Measurements from ENCODE around the gene STAB2.
"Not testable (repeated sequence)": the region's sequence is repeated elsewhere in the genome, so short reads cannot be mapped to it uniquely, and the experiment has no call there.

The STAB2 gene

DNA sequence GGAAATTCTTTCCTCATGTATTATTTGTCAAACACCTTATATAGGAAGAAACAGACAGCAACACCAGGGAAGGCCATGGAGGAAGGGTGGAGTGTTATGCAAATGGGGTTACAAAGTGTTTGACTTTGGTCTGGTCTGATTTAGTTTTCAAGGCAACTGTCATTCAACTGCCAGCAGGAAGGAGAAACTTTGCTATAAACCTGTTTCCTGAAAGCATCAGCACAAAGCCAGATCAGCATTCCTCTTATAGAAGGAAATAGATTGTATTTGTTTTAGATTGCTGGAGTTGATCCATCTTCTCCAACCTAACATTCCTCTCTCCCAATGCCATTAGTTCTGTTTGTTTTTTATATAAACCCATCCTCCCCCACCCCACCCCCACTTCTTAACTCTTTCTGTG is 65.7 kb downstream of the STAB2 start:
- Histone ChIP-seq H3K27ac (ENCODE audit: low read depth, low read length) (no peak overlapping the region), H3K9ac (ENCODE audit: low read length) (no peak overlapping the region), H3K4me3 (ENCODE audit: low read depth, low read length) (no peak overlapping the region), H3K36me3 (ENCODE audit: control insufficient read depth, insufficient read depth, low read length) (no peaks in the 10 kb centered on the region), H3K27me3 (ENCODE audit: control insufficient read depth, insufficient read depth, low read length) (no peaks in the 10 kb centered on the region), H3K4me1 (ENCODE audit: control insufficient read depth, insufficient read depth, low read length) (no peaks in the 10 kb centered on the region; the same call in 1 of the 2 replicates), H3K9me3 (ENCODE audit: control insufficient read depth, insufficient read depth, low read depth, low read length) (no peaks in the 10 kb centered on the region)

DNA sequence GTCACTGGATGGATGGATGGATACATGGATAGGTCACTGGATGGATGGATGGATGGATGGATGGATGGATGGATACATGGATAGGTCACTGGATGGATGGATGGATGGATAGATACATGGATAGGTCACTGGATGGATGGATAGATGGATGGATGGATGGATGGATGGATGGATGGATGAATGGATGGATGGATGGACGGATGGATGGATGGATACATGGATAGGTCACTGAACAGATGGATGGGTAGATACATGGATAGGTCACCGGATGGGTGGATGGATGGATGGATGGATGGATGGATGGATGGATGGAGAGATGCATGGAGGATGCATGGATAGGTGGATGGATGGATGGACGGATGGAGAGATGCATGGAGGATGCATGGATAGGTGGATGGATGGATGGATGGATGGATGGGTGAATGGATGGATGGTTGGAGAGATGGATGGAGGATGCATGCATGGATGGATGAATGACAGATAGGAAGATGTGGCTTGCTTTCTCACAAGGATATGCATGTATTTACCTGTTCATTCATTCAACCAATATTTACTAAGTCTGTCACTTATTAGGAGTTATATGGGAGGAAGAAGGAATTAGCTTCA is 66.6 kb downstream of the STAB2 start:
- H3K36me3 ChIP-seq (ENCODE audit: control insufficient read depth, insufficient read depth, low read length); H3K27ac ChIP-seq (ENCODE audit: low read depth, low read length); H3K9ac ChIP-seq (ENCODE audit: low read length): not testable (repeated sequence)

DNA sequence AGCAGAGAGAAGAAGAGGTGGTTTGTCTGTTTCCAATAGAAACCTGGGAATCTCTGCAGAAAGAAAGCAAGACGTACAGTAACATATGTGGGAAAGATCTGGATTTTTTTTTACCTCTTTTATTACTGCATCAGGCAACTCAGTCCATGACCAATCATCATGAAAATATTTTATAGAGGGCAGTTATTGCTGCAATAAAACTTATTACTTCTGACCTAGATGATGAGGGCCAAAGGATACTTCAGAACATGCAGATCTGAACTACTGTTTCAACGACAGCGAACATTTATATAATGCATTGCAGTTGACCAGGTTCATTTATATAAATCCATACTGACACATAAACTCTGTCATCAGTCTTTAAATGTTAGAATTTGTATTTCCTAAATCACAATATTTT is 67.7 kb downstream of the STAB2 start:
- Histone ChIP-seq H3K27me3 (ENCODE audit: control insufficient read depth, insufficient read depth, low read length) (0 out of 2 replicates have a peak, but pooled peaks cover 3% of the 10 kb centered on the region), H3K9me3 (ENCODE audit: control insufficient read depth, insufficient read depth, low read depth, low read length) (no peaks in the 10 kb centered on the region), H3K9ac (ENCODE audit: low read length) (no peak overlapping the region), H3K4me1 (ENCODE audit: control insufficient read depth, insufficient read depth, low read length) (no peaks in the 10 kb centered on the region; the same call in 1 of the 2 replicates), H3K4me3 (ENCODE audit: low read depth, low read length) (no peak overlapping the region), H3K36me3 (ENCODE audit: control insufficient read depth, insufficient read depth, low read length) (no peaks in the 10 kb centered on the region), H3K27ac (ENCODE audit: low read depth, low read length) (no peak overlapping the region)

More for the DNA sequence above, 66.6 kb downstream of the STAB2 start:
- H3K27me3 ChIP-seq (ENCODE audit: control insufficient read depth, insufficient read depth, low read length); H3K4me1 ChIP-seq (ENCODE audit: control insufficient read depth, insufficient read depth, low read length); H3K9me3 ChIP-seq (ENCODE audit: control insufficient read depth, insufficient read depth, low read depth, low read length); H3K4me3 ChIP-seq (ENCODE audit: low read depth, low read length): not testable (repeated sequence)

DNA sequence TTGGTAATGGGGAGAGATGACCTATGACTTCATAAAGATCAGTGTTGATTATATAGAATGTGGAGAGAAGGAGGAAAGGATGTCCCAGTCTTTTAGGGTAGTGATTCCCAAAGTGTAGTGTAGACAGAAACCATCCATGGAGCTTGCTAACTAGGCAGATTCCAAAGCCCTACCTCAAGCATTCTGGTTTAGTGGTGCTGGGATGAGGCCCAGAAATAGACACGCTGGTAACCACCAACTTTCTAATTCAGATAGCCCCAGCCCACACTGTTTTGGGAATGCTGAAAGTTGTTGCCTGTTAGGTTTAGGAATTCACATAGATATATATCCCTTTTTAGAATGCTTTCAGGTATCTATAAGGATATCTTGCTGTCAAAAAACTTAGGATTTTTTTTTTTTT is 69.2 kb downstream of the STAB2 start:
- Histone ChIP-seq H3K4me1 (ENCODE audit: control insufficient read depth, insufficient read depth, low read length) (no peaks in the 10 kb centered on the region; the same call in 1 of the 2 replicates), H3K4me3 (ENCODE audit: low read depth, low read length) (no peak overlapping the region), H3K27ac (ENCODE audit: low read depth, low read length) (no peak overlapping the region), H3K9ac (ENCODE audit: low read length) (no peak overlapping the region), H3K36me3 (ENCODE audit: control insufficient read depth, insufficient read depth, low read length) (no peaks in the 10 kb centered on the region), H3K9me3 (ENCODE audit: control insufficient read depth, insufficient read depth, low read depth, low read length) (no peaks in the 10 kb centered on the region), H3K27me3 (ENCODE audit: control insufficient read depth, insufficient read depth, low read length) (peaks cover 5% of the 10 kb centered on the region; the same call in 1 of the 2 replicates)

DNA sequence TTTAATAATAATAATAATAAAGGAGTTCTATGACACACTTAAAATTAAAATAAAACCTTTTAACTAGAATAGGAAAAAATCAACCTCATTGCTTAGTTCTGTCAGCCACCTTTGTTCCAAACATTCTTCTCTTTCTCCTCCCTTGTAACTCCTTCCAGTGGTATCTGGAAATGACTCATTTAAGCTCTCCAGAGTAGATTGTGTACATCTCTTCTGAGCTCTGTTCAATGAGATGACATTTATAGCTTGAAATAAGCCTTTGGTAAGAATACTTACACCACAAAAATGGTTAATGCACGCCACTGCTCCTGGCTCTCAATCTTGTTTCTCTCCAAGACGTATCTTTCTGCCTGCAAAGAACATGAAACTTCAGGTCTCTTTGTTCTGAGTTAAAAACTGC is 70.3 kb downstream of the STAB2 start:
- Histone ChIP-seq H3K9ac (ENCODE audit: low read length) (no peak overlapping the region), H3K9me3 (ENCODE audit: control insufficient read depth, insufficient read depth, low read depth, low read length) (no peaks in the 10 kb centered on the region), H3K27me3 (ENCODE audit: control insufficient read depth, insufficient read depth, low read length) (peaks cover 6% of the 10 kb centered on the region; the same call in 1 of the 2 replicates), H3K4me3 (ENCODE audit: low read depth, low read length) (no peak overlapping the region), H3K36me3 (ENCODE audit: control insufficient read depth, insufficient read depth, low read length) (no peaks in the 10 kb centered on the region), H3K4me1 (ENCODE audit: control insufficient read depth, insufficient read depth, low read length) (no peaks in the 10 kb centered on the region; the same call in 1 of the 2 replicates), H3K27ac (ENCODE audit: low read depth, low read length) (no peak overlapping the region)

DNA sequence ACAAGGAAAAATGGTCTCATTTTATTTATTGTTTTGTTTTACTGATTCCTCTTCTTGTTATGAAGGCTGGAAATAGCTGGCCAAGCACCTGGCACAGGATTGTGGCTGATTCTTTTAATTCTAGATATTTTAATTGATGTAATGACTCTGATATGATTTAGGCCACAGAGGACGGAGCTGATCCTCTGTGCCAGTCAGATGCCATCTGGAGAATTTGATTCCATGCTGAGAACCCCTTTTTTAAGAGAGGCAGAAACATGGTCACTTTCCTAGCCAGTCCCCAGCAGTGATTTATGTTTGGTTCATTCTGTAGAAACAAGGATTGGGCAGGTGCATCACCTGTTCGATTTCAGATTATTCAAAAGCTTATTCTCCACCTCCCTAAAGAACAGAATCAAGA is 77.6 kb downstream of the STAB2 start:
- Histone ChIP-seq H3K36me3 (ENCODE audit: control insufficient read depth, insufficient read depth, low read length) (no peaks in the 10 kb centered on the region), H3K4me1 (ENCODE audit: control insufficient read depth, insufficient read depth, low read length) (peaks cover 10% of the 10 kb centered on the region; the same call in 1 of the 2 replicates), H3K9me3 (ENCODE audit: control insufficient read depth, insufficient read depth, low read depth, low read length) (no peaks in the 10 kb centered on the region), H3K9ac (ENCODE audit: low read length) (no peak overlapping the region), H3K4me3 (ENCODE audit: low read depth, low read length) (no peak overlapping the region), H3K27ac (ENCODE audit: low read depth, low read length) (no peak overlapping the region), H3K27me3 (ENCODE audit: control insufficient read depth, insufficient read depth, low read length) (peaks cover 8% of the 10 kb centered on the region; the same call in 1 of the 2 replicates)

DNA sequence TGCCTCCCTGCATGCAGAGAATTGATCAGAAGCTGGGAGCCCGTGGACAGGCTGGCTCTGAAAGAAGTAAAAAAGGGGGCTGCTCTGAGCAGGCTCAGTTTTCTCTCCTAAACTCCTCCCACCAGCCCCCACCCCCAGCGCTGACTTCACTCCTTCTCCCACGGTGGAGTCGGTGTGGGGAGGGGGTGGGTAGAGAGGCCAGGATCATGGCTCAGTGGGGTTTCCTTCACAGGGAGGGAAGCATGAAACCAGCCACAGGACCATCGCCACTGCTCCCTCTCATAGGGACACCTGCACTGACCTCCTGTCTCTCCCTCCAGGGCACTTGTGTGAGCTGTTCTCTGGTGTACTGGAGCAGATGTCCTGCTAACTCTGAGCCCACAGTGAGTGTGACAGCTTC is 78.9 kb downstream of the STAB2 start:
- 0 out of 2 replicates have a peak, but pooled peaks cover 5% of the 10 kb centered on the region for H3K27me3 ChIP-seq (ENCODE audit: control insufficient read depth, insufficient read depth, low read length)

DNA sequence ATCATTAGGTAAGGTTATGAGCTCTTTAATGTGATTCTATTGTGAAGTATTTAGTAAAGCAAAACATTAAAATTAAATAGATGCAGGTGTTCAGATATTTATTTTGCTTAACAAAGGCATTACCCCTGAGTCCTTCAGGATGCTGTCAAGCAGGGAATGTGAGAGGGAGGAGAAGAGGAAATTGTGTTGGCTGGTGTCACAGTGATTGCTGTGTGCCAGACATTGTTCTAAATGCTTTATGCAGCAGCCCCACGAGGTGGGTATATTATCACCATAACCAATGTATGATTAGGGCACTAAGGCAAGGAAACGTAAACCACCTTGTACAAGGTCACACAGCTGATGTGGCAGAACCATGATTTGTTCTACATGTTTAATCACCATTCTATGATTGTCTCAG is 80.1 kb downstream of the STAB2 start:
- Histone ChIP-seq H3K4me1 (ENCODE audit: control insufficient read depth, insufficient read depth, low read length) (peaks cover 21% of the 10 kb centered on the region; the same call in 1 of the 2 replicates), H3K4me3 (ENCODE audit: low read depth, low read length) (no peak overlapping the region), H3K9me3 (ENCODE audit: control insufficient read depth, insufficient read depth, low read depth, low read length) (no peaks in the 10 kb centered on the region), H3K27me3 (ENCODE audit: control insufficient read depth, insufficient read depth, low read length) (0 out of 2 replicates have a peak, but pooled peaks cover 5% of the 10 kb centered on the region), H3K27ac (ENCODE audit: low read depth, low read length) (no peak overlapping the region), H3K36me3 (ENCODE audit: control insufficient read depth, insufficient read depth, low read length) (no peaks in the 10 kb centered on the region), H3K9ac (ENCODE audit: low read length) (no peak overlapping the region)

More for the DNA sequence above, 78.9 kb downstream of the STAB2 start:
- no peak overlapping the region for H3K9ac ChIP-seq (ENCODE audit: low read length)
- peaks cover 21% of the 10 kb centered on the region; the same call in 1 of the 2 replicates for H3K4me1 ChIP-seq (ENCODE audit: control insufficient read depth, insufficient read depth, low read length)
- H3K27ac ChIP-seq (ENCODE audit: low read depth, low read length) = no peak overlapping the region
- H3K4me3 ChIP-seq (ENCODE audit: low read depth, low read length) = no peak overlapping the region
- H3K36me3 ChIP-seq (ENCODE audit: control insufficient read depth, insufficient read depth, low read length) = no peaks in the 10 kb centered on the region
- H3K9me3 ChIP-seq (ENCODE audit: control insufficient read depth, insufficient read depth, low read depth, low read length) = no peaks in the 10 kb centered on the region

DNA sequence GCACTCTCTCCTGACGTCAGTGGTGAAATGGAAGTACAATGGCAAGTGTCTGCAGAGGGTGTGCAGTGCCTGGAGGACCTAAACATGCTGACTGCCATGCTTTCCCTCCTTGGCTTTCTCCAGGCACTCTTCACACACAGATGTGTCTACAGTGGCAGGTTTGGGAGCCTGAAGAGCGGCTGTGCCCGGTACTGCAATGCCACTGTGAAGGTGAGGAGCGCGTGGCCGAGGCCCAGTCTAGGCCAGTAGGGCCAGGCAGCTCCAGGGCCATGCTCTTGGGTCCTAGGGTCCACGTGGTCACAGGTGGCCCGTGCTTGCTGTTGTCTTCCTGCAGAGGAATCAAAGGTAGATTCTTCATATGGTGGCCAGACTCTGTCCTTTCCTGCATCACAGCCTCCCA is 81.4 kb downstream of the STAB2 start:
- Histone ChIP-seq H3K36me3 (ENCODE audit: control insufficient read depth, insufficient read depth, low read length) (no peaks in the 10 kb centered on the region), H3K27ac (ENCODE audit: low read depth, low read length) (no peak overlapping the region), H3K4me1 (ENCODE audit: control insufficient read depth, insufficient read depth, low read length) (peaks cover 21% of the 10 kb centered on the region; the same call in 1 of the 2 replicates), H3K9ac (ENCODE audit: low read length) (no peak overlapping the region), H3K27me3 (ENCODE audit: control insufficient read depth, insufficient read depth, low read length) (0 out of 2 replicates have a peak, but pooled peaks cover 3% of the 10 kb centered on the region), H3K9me3 (ENCODE audit: control insufficient read depth, insufficient read depth, low read depth, low read length) (no peaks in the 10 kb centered on the region), H3K4me3 (ENCODE audit: low read depth, low read length) (no peak overlapping the region)

DNA sequence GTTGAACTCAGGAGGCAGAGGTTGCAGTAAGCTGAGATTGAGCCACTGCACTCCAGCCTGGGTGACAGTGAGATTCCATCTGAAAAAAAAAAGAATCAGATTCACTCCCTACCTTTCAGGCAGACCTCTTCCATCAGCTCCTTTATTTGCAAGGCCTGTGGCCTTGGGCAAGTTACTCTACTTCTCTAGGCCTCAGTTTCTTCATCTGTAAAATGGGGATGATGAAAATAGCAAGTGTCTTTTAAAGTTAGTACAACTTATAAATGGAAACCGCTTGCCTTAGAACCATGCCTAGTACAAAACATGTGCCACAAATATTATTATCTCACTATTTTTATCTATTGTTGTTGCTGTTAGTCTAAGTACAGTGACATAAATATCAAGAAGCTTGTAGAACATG is 84.3 kb downstream of the STAB2 start:
- H3K27ac ChIP-seq (ENCODE audit: low read depth, low read length) = no peak overlapping the region

DNA sequence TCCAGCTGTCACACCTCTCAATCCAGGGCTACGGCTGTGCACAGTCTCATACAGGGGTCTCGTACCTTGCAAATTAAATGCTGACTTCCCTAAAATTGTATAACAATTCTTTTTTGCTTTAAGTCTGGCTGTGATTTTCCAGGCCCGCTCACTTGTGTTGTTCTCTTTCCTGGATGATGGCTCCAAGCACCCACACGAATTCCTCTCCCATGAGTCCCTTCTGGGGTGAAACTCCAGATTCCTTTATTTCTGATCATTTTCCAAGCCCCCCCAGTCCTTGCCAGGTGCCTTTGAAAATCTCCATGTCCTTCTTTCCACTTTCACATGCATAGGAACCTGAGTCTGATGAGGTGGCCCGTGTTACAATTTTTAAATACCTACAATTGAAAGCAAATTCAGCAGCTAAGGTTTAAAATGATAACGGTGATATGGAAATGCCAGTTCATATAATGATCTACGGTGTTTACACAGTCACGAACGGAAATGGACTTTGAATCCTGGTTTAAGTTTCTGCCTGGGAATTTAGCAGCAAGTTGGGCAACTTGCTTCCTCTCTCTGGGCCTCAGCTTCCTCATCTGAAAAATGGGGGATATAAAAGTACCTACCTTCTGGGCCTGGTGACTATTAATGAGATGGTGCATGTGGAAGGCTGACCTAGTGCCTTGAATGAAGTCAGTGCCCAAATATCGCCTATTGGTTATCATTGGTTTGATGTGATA is 85.5 kb downstream of the STAB2 start:
- Histone ChIP-seq H3K36me3 (ENCODE audit: control insufficient read depth, insufficient read depth, low read length) (no peaks in the 10 kb centered on the region), H3K4me3 (ENCODE audit: low read depth, low read length) (no peak overlapping the region), H3K9me3 (ENCODE audit: control insufficient read depth, insufficient read depth, low read depth, low read length) (no peaks in the 10 kb centered on the region), H3K27ac (ENCODE audit: low read depth, low read length) (no peak overlapping the region), H3K9ac (ENCODE audit: low read length) (no peak overlapping the region), H3K27me3 (ENCODE audit: control insufficient read depth, insufficient read depth, low read length) (no peaks in the 10 kb centered on the region), H3K4me1 (ENCODE audit: control insufficient read depth, insufficient read depth, low read length) (peaks cover 15% of the 10 kb centered on the region; the same call in 1 of the 2 replicates)

More for the DNA sequence above, 84.3 kb downstream of the STAB2 start:
- Histone ChIP-seq H3K27me3 (ENCODE audit: control insufficient read depth, insufficient read depth, low read length) (no peaks in the 10 kb centered on the region), H3K4me1 (ENCODE audit: control insufficient read depth, insufficient read depth, low read length) (peaks cover 15% of the 10 kb centered on the region; the same call in 1 of the 2 replicates), H3K36me3 (ENCODE audit: control insufficient read depth, insufficient read depth, low read length) (no peaks in the 10 kb centered on the region), H3K4me3 (ENCODE audit: low read depth, low read length) (no peak overlapping the region), H3K9ac (ENCODE audit: low read length) (no peak overlapping the region), H3K9me3 (ENCODE audit: control insufficient read depth, insufficient read depth, low read depth, low read length) (no peaks in the 10 kb centered on the region)

Data from HUES6 (cell line).